Activated CD8-positive, alpha-beta T cell treated with anti-CD3 and anti-CD28 coated beads, Interleukin-2, amount 10 ng/mL, durations not matched to agents 7 days and 5 days (primary cell): ENCODE results near the gene ZIC1. TPM values are rescaled to one million over a fixed set of nuclear protein-coding genes. Genes with fewer than 3 reads are reported as not detected.
A peak's percentile ranks its signal among the peaks of the same experiment; 100 is the strongest.

Experiments used
- ATAC-seq: fragments of 150-1000 bp; cut with Tn5 transposase; one replicate; pipeline ENCODE4 v1.10.0; 2021; ENCODE audit warnings: moderate library complexity
- CTCF ChIA-PET: fragments of 350-600 bp; sonication (Branson Sonifier 250); formaldehyde crosslinking; loops from one replicate; lab custom pipeline; 2021; ENCODE audit warnings: antibody characterized with exemption; lab: Charles Lee
- POLR2A ChIA-PET: fragments of 350-600 bp; sonication (Branson Sonifier 250); formaldehyde crosslinking; loops from one replicate; lab custom pipeline; 2021; ENCODE audit warnings: antibody characterized with exemption; lab: Charles Lee
- DNase-seq: peaks from one replicate; pipeline ENCODE4 v3.0.0-alpha.2; 2020
- H3K27ac Mint-ChIP-seq: one replicate; pipeline ENCODE4 v1.8.0; 2021; ENCODE audit warnings: mild to moderate bottlenecking, mixed read lengths
- H3K27me3 Mint-ChIP-seq: one replicate; pipeline ENCODE4 v1.8.0; 2021; ENCODE audit warnings: low read depth, mixed read lengths
- H3K36me3 Mint-ChIP-seq: one replicate; pipeline ENCODE4 v1.8.0; 2021; ENCODE audit warnings: low read depth, mixed read lengths
- H3K4me1 Mint-ChIP-seq: one replicate; pipeline ENCODE4 v1.8.0; 2021; ENCODE audit warnings: low read depth, mixed read lengths
- H3K4me3 Mint-ChIP-seq: one replicate; pipeline ENCODE4 v1.8.0; 2021; ENCODE audit warnings: mild to moderate bottlenecking, mixed read lengths
- H3K9me3 Mint-ChIP-seq: one replicate; pipeline ENCODE4 v1.8.0; 2022; ENCODE audit warnings: mixed read lengths; ENCODE audit not compliant: insufficient read depth
- total RNA-seq, 2 experiments: library from RNA; stranded (reverse); gene quantifications; one replicate each; pipeline ENCODE4 v1.2.3, GENCODE V29; 2021

ZIC1 gene
- total RNA-seq, 2 experiments from 2014 or later = not detected

DNA sequence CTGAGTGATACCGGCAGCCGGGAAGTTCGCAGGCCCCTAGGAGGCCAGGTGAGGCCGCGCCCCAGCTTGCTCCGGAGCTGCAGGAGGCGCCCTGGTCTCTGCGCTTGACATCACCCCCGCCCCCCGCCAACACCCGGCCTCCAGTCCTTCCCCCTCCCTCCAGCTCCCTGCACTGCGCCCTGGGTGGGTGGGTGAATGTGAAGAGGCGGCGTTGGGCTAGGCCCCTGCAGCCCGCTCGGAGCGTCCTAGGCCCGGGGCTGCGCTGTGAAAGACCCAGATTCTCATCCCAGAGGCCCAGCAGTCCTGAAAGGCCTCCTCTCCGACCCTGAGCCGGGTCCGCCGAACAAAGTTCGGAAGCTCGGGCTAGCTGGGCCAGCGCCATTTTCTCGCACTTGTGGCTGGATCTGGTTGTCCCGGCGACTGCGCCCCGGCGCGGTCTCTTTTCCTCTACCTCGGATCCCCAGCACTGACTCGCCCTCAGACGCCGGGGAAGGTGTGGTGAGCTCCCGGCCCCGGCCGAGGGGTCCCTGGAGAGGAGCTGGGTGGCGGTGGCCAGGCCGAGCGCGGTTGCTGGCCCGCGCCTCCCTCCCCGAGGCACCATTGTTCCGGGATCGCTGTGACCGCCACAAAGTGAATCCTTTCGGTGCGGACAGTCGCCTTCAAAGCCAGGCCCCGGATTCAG, 15.8 kb upstream of the ZIC1 start:
- ChIA-PET POLR2A (no interaction called here), CTCF (no interaction called here)
- H3K27ac Mint-ChIP-seq = no peak overlapping the region
- no peak for ATAC-seq
- no peaks in the 10 kb centered on the region for H3K4me1 Mint-ChIP-seq
- H3K4me3 Mint-ChIP-seq = no peak overlapping the region
- H3K9me3 Mint-ChIP-seq = peaks cover 9% of the 10 kb centered on the region
- DNase-seq = no peak
- H3K36me3 Mint-ChIP-seq = peaks cover 15% of the 10 kb centered on the region
- peaks cover 65% of the 10 kb centered on the region for H3K27me3 Mint-ChIP-seq

DNA sequence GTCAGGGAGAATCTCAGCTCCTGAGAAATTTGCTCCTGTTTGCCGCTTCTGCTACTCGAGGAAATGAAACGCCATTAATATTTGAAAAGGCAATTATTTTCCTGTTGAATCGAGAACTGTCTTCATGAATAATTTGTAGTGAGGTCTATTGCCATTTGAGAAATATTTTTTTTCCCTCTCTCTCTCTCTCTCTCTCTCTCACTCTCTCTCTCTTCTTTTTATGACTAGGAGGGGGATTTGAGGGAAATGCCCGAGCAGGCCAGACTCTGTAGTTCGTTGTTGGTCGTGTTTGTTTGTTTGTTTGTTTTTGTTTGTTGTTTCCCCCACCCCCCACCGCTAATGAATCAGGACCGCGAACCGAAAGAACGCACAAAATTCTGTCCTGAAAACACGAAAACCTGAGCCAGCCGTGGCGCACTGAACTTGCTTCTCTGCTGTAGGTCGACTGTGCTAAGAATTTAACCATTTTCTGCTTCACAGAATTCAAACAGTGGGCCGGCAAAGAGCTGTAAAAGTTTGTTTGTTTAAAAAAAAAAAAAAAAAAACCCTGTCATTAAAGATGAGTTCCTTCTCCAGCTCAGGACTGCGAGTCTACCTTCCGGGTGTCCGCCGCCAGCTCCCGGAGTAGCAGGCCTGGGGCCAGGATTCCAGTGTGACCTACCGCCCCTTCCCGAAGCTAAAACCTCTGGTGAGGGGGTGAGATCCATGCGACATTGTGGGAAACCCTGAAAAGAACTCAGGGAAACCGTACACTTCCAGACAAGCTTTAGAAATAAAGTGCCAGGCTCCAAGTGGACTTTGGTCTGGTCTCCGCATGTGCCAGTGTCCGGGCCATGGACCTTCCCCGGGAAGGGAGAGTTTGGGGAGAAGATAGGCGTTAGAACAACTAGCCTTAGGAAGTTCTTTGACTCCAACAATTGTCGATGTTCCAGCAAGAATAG, 15.0 kb upstream of the ZIC1 start:
- ATAC-seq (no peak), DNase-seq (no peak)
- peak overlapping the region; percentile 52 for H3K27ac Mint-ChIP-seq
- ChIA-PET POLR2A (no interaction called here), CTCF (no interaction called here)
- peaks cover 3% of the 10 kb centered on the region for H3K9me3 Mint-ChIP-seq
- peaks cover 15% of the 10 kb centered on the region for H3K36me3 Mint-ChIP-seq
- peaks cover 62% of the 10 kb centered on the region for H3K27me3 Mint-ChIP-seq
- H3K4me1 Mint-ChIP-seq = no peaks in the 10 kb centered on the region
- no peak overlapping the region for H3K4me3 Mint-ChIP-seq

DNA sequence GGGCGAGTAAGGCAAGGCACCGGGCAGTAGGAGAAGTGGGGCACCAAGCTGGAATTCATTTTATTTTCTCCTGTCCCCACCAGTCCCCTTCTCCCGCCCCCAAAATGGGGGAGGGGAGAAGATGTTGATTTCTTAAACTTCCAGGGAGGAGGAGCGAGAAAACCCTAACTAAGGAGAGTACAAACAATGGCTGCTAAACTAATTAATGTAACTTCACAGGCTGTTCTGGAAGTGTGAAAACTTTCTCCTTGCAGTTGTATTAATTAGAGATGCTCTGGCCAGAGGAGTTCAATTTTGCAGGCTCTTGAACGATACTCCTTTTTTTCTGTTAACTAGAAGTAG, 14.3 kb upstream of the ZIC1 start:
- CTCF ChIA-PET = no interaction called here
- peaks cover 3% of the 10 kb centered on the region for H3K9me3 Mint-ChIP-seq
- no peak overlapping the region for H3K4me3 Mint-ChIP-seq
- H3K4me1 Mint-ChIP-seq = no peaks in the 10 kb centered on the region
- DNase-seq (no peak), ATAC-seq (no peak)
- POLR2A ChIA-PET = no interaction called here
- H3K27me3 Mint-ChIP-seq = peaks cover 61% of the 10 kb centered on the region
- no peak overlapping the region for H3K27ac Mint-ChIP-seq
- H3K36me3 Mint-ChIP-seq = peaks cover 15% of the 10 kb centered on the region

DNA sequence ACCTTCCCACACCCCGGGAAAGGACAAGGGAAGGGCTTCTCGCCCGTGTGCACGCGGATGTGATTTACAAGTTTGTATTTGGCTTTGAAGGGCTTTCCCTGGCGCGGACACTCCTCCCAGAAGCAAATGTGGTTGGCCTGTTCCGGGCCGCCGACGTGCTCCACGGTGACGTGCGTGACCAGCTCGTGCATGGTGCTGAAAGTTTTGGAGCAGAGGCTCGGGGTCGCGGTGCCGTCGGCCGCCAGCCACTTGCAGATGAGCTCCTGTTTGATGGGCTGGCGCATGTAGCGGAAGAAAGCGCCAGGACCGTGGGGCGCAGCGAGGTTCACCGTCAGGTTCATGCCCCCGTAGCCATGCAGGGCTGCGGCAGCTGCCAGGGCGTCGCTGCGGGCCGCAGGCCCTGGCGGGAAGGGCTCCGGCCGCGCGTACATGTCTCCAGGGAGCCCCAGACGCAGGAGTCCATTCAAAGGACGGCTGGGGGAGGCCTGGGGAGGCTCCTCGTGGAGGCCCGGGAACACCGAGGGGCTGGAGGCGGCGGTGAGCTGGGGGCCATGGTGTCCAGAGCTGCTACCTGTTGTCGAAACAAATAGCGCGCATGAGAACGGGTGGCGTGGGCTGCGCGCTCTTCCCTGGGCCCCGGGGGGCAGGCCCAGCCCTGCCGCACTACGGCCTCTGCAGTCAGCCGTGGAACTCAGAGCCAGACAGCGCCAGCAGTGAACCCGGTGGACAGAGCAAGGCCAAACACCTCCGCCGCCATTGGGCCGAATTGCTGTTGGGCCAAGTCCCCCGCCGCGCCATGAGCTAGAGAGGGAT, 13.1 kb upstream of the ZIC1 start:
- Mint-ChIP-seq H3K9me3 (peaks cover 3% of the 10 kb centered on the region), H3K4me1 (no peaks in the 10 kb centered on the region), H3K36me3 (peaks cover 14% of the 10 kb centered on the region), H3K4me3 (no peak overlapping the region), H3K27me3 (peaks cover 57% of the 10 kb centered on the region), H3K27ac (no peak overlapping the region)
- ATAC-seq (no peak), DNase-seq (no peak)
- ChIA-PET POLR2A (no interaction called here), CTCF (no interaction called here)

DNA sequence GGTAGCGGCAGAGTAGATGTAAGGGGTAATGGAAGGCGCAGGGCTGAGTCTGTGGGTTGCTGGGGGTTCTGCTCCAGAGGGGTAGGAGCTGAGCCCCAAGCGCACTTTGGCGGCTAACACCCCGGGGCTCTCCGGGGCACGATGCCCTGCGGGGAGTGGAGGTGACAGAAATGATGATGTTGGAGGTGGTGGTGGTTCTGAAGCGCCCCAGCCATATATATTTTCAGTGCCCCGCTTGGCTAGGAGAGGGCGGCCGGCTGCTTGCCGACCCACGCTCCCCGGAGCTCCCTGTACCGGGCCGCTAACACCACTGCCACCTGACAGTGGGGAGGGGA, 12.5 kb upstream of the ZIC1 start:
- Mint-ChIP-seq H3K27me3 (peaks cover 55% of the 10 kb centered on the region), H3K27ac (no peak overlapping the region), H3K36me3 (peaks cover 12% of the 10 kb centered on the region), H3K4me3 (no peak overlapping the region), H3K9me3 (peaks cover 3% of the 10 kb centered on the region), H3K4me1 (no peaks in the 10 kb centered on the region)
- CTCF ChIA-PET = no interaction called here
- POLR2A ChIA-PET = no interaction called here
- ATAC-seq (no peak), DNase-seq (no peak)

DNA sequence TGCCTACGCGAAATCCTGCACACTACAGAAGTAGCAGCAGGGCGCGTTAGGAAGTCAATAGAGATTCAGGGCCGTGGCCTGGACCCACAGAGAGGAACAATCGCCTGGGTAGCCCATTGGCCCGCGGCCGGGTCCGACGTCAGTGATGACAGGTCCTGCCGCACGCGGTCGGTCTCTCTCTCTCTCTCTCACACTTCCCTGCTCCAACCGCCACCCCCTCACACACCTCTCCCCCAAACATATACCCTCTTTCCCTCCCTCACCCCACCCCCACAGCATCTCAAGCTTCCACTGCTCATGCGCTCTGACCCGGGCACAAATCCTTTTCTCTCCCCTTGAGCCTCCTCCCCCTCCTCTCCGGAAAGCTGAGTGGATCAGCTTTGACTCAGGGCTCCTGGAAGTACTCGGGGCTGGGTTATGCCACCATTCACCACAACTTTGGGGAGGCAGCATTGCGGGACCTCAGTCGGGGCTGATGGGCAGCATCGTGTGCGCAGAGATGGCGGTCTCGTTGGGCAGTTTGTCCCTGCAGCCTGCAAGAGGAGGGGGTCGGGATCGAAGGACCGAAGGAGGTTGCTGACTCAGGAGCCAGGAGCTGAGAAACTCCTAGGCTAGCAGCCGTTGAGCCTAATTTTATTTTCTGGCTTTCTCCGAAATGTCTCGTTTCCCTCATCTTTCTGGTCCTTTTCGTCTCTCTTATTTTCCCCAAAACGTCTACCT, 11.8 kb upstream of the ZIC1 start:
- ChIA-PET POLR2A (no interaction called here), CTCF (no interaction called here)
- no peak for ATAC-seq
- DNase-seq = no peak
- peaks cover 3% of the 10 kb centered on the region for H3K9me3 Mint-ChIP-seq
- no peaks in the 10 kb centered on the region for H3K4me1 Mint-ChIP-seq
- peak overlapping the region; percentile 7 for H3K27ac Mint-ChIP-seq
- peaks cover 12% of the 10 kb centered on the region for H3K36me3 Mint-ChIP-seq
- H3K27me3 Mint-ChIP-seq = peaks cover 58% of the 10 kb centered on the region
- no peak overlapping the region for H3K4me3 Mint-ChIP-seq

DNA sequence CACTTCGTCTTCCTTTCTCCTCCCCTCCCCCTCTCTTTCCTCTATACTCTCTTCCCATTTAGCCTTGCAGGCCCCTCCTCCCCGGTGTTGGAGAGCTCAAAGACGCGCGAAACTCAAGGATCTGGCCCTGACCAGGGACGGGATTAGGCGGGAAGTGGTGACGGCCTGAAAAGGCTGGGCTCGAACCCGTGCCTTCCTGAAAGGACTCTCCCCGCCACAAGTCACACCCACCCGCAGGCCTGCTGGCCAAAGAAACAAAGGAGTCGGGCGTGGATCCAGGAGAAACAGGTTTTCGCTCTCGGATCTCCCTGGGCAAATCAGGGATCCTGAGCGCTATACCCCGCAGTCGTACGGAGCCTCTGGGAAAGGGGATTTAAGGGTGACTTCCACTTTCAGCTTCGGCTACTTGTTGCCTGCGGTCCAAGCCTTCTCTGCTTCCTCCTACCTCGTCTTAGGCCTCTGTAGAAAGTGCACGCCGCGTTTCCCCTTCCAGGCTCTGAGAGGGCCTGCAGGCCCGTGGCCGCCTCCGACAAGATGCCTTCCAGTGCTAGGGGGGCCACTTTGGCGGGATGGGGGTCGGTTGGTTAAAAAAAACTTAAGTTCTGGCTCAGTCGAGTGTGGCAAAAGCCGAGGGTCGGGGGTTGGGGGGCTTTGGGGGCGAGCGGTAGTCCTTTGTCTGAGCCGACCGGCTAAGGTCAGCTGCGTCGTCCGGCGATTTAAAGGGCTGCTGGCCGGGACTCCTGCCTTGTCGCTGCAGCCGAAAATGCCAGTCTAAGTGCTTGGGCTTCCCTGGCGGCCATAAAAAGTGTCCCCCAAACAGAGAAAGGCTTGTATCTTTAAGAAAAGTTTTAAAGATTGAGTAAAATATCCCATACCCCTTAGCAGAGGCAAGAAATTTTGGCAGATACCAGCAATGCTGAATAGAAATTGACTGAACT, 11.0 kb upstream of the ZIC1 start:
- Mint-ChIP-seq H3K27ac (peak overlapping the region; percentile 7), H3K4me3 (no peak overlapping the region), H3K36me3 (peaks cover 10% of the 10 kb centered on the region), H3K9me3 (peaks cover 3% of the 10 kb centered on the region), H3K4me1 (no peaks in the 10 kb centered on the region), H3K27me3 (peaks cover 52% of the 10 kb centered on the region)
- no peak for ATAC-seq
- ChIA-PET POLR2A (no interaction called here), CTCF (no interaction called here)
- DNase-seq = no peak

DNA sequence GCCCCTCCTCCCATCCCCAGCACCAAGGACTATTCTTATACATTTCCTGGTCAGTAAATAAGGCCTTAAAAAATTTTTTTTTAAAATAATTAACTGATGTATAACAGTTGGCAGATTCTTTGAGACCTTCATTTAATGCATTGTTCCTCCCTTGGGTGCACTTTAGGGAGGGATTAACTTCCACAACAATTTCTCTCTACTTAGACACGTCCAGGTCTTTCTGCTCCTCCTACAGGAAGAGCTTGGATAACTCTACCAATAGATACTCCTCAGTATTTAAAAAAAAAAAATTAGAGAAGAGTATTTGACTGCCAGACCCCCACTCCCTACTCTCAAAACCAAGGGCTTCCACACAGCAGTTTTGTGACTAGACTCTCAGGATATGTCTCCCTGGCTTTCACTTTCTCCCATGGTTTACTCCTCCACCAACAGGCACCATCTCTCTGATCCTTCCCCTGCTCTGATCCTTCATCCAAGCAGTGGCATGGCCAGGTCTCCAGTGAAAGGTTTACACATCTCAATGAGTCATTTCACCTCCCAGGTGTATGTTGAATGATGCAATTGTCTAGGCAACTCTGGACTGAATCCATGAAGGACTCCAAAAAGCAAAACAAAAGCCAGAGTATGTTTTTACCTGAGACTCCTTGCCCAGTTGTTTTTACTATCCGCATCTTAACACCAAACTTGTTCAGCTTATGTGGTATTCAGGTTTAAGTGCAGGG, 10.2 kb upstream of the ZIC1 start:
- H3K36me3 Mint-ChIP-seq = peaks cover 8% of the 10 kb centered on the region
- no peak overlapping the region for H3K4me3 Mint-ChIP-seq
- H3K27me3 Mint-ChIP-seq = peaks cover 54% of the 10 kb centered on the region
- ChIA-PET POLR2A (no interaction called here), CTCF (no interaction called here)
- DNase-seq (no peak), ATAC-seq (no peak)
- peaks cover 3% of the 10 kb centered on the region for H3K9me3 Mint-ChIP-seq
- H3K4me1 Mint-ChIP-seq = no peaks in the 10 kb centered on the region
- H3K27ac Mint-ChIP-seq = no peak overlapping the region

DNA sequence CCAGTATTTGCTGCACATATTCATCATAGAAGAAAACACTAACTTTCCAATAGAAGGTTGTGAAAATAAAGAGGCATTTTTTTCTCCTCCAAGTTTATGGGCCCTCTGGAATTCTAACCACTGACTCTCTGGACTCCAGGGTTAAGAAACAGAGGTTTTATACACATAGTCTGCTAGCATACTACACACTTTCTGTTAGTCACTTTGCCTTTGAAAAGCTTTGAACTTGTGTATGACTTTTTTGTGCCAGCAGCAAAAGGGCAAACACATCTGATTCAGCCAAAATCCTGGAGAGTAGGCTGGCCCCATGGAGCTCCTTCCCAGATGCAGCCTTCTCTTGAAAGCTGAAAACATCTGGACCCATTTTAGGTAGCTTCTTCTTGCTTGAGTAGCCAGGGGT, 9.1 kb upstream of the ZIC1 start:
- no peak overlapping the region for H3K27ac Mint-ChIP-seq
- DNase-seq (no peak), ATAC-seq (no peak)
- peaks cover 3% of the 10 kb centered on the region for H3K9me3 Mint-ChIP-seq
- no peaks in the 10 kb centered on the region for H3K4me1 Mint-ChIP-seq
- H3K36me3 Mint-ChIP-seq = peaks cover 7% of the 10 kb centered on the region
- POLR2A ChIA-PET = no interaction called here
- H3K4me3 Mint-ChIP-seq = no peak overlapping the region
- CTCF ChIA-PET = no interaction called here
- H3K27me3 Mint-ChIP-seq = peaks cover 49% of the 10 kb centered on the region

DNA sequence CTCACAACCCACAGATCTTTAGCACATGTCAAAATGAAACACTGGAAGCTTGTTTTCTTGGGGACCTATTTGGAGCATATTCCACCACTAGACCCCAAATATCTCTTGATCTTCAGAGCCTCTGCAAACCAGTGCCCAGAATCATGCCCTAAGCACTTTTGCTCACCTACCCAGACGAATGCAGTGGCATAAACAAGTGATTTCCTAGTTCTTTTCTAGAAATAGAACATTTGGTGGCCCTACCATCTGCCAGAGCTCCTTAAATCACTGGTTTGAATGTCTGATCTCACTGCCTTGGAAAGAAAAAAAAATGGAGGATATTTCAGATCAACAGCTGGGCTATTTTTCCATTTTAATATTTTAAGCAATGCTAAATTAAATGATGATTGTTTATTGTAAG, 8.2 kb upstream of the ZIC1 start:
- CTCF ChIA-PET = no interaction called here

More for the DNA sequence above, 8.2 kb upstream of the ZIC1 start:
- peaks cover 3% of the 10 kb centered on the region for H3K9me3 Mint-ChIP-seq
- ATAC-seq (no peak), DNase-seq (no peak)
- H3K36me3 Mint-ChIP-seq = peaks cover 5% of the 10 kb centered on the region
- H3K27me3 Mint-ChIP-seq = peaks cover 49% of the 10 kb centered on the region
- no peaks in the 10 kb centered on the region for H3K4me1 Mint-ChIP-seq
- no peak overlapping the region for H3K27ac Mint-ChIP-seq
- POLR2A ChIA-PET = interaction anchor here (0.6 kb wide), 1 partner anchor 11 kb away, joined by 3 read pairs; no protein-coding TSS in a partner anchor
- no peak overlapping the region for H3K4me3 Mint-ChIP-seq
